NCI-H1417 (cell line): ENCODE results near the gene HDLBP.

Experiments used
- DNase-seq, 3 experiments: peaks; one replicate each; lab custom pipeline; 2025; lab: John Stamatoyannopoulos, UW

The HDLBP gene

GRCh38 chr2:241193271-241193670, 122.2 kb downstream of the HDLBP start:
- DNase-seq: no peak

GRCh38 chr2:241191081-241191480, 124.4 kb downstream of the HDLBP start:
- DNase-seq: no peak

GRCh38 chr2:241190291-241190981, 125.0 kb downstream of the HDLBP start:
- DNase-seq: no peak

DNA sequence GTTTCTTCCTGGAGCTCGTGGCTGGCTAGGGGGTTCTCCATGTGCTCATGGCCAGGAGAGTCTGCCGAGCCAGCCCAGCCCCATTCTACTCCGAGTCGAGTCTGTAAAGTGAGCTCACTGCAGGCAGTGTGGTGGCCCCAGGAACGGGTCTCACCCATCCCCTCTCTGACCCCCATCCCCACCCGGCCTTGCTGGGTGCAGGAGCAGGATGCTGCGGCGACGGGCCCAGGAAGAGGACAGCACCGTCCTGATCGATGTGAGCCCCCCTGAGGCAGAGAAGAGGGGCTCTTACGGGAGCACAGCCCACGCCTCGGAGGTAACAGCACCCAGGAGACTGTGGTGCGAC, 125.6 kb downstream of the HDLBP start:
- DNase-seq: no peak

DNA sequence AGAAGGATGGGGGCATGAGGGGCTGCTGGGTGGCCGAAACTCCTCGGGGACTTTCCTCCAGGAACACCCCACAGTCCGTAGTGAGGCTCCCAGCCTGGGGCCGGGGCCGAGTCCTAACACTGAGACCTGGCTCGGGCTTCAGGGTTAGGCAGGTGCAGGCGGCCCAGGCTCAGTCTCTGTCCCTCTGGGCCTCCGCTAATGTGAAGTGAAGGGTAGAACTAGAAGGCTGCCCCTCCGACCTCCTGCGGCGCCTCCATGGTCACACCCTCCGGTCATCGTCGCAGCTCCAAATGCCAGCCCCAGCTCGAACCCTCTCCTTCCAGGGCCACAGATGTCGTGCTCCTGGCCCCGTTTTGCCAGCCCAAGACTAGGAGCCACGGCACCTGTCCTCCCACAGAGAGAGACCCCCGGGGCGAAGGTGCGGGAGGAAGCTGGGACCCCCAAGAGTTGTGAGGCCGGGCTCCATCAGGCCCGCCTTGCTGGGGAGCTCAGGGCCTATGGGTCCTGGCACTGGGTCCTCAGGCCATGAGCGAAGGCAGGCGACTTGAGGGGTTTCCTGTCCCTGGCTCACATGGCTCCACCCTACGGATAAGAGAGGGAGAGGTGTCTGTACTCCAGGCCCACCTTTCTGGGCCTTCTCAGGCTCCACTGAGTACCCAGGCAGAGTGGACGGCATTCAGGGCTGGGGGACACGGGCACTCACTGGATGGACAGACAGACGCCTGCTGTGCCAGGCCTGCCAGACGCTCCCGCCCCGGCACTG, 126.2 kb downstream of the HDLBP start:
- DNase-seq: no peak

GRCh38 chr2:241188361-241189092, 126.9 kb downstream of the HDLBP start, which contains the start of gene ANO7:
Gene ANO7 (plus strand): TSS chr2:241188677. CDS start chr2:241190064, 1,387 bp downstream.
- peak in 1 of 3 experiments; percentile 17 for DNase-seq

DNA sequence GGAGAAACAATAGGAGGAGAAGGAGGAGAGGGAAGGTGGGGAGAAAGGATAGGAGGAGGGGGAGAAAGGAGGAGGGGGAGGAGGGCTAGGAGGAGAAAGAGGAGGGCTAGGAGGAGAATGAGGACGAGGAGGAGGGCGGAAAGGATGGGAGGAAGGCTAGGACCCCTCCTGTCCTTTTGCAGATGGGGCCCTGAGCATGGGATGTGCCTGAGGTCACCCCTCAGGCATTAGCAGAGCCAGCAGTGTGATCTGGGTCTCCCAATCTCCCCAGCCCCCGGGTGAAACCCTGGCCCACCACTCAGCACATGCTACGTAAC, 127.6 kb downstream of the HDLBP start:
- DNase-seq: no peak

GRCh38 chr2:241187101-241187917, 128.2 kb downstream of the HDLBP start:
- DNase-seq: no peak

DNA sequence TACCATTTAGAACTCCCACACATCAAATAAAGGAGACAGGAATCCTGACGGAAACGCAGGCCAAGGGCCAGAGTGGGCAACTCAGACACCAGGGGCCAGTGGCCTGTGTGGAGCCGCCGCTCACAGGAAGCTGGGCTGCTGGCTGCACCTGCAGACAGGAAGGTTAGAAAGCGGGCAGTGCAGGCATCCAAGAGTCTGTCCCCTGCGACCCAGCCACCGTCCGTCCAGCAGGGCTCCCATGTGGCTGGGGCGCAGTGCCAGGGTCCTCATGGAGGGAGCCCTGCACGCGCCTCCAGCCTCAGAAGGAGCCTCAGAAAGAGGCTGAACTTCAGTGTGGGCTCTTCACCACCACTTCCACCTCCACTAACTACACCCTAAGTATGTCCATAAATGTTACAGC, 129.5 kb downstream of the HDLBP start:
- DNase-seq: no peak

DNA sequence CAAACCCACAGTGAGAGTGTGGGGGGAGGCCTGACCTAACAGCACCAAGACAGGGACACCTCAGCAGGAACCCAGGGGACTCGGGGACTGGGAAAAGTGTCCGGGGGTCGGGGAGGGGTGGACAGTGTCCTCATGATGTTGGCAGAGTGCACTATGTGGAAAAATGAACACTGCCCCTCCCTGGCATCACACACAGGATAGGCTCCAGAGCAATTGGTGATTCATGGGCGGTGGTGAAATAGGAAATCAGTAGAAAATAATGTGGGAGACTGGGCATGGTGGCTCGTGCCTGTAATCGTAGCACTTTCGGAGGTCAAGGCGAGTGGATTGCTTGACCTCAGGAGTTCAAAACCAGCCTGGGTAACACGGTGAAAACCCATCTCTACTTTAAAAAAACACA, 130.6 kb downstream of the HDLBP start:
- no peak for DNase-seq

GRCh38 chr2:241183221-241183620, 132.3 kb downstream of the HDLBP start:
- DNase-seq: no peak

DNA sequence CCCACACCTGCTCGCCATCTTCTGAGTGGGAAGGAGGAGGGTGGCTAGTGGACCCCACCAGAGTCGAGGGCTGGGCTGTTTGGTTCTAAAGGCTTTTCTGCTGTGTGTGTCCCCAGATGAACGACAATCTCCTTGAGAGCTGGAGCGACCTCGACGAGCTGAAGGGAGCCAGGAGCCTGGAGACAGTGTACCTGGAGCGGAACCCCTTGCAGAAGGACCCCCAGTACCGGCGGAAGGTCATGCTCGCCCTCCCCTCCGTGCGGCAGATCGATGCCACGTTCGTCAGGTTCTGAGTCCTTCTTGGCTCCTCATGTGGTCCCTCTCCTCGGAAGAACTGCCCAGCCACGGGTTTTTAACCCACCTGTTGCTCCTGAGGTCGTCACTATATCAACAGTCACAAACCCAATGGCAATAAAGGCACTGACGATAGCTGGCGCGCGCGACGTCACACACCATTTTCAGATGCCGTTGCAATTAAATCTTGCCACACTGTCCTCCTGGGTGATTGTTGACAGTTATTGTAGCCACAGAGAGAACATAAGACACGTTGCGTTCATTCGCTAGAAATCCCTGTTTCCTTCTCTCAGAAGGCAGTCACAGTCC, 132.8 kb downstream of the HDLBP start:
- DNase-seq: no peak

GRCh38 chr2:241182126-241182525, 133.3 kb downstream of the HDLBP start:
- DNase-seq: no peak

DNA sequence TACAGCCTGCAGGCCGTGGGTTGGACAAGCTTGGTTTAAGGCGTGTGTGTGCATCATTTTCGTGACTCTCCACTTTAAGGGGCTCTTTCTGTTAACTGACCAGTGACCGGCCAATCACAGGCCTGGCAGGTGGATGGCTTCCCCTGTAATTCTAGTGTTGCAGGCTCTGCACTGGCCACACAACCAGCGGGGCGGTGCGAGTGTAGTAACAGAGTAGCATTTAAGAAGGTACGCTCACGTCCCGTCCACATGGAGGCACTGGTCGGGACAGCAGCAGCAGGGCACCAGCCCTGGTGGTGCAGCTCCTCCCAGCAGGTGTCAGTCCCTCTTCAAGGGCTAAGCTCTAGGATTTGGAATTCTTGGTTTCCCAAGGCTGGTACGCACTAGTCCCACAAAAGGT, 135.0 kb downstream of the HDLBP start:
- no peak for DNase-seq

DNA sequence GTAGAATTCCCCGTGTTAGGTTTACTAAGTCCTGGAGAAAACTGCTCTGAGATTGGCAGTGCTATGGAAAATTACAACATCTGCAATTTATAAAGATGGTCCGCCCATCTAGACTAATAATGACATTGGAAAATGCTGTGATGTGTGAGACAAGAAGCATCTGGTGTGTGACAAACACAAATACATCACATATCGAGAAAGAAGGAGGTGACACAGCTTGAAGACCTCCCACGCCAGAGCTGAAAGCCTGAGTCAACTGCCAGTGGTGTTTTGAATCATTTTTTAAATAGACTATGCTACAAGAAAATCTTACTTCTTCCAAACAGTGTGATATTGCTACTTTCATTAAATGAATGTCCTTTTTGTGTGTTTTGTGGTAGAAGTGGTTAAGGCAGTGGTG, 135.6 kb downstream of the HDLBP start:
- no peak for DNase-seq

DNA sequence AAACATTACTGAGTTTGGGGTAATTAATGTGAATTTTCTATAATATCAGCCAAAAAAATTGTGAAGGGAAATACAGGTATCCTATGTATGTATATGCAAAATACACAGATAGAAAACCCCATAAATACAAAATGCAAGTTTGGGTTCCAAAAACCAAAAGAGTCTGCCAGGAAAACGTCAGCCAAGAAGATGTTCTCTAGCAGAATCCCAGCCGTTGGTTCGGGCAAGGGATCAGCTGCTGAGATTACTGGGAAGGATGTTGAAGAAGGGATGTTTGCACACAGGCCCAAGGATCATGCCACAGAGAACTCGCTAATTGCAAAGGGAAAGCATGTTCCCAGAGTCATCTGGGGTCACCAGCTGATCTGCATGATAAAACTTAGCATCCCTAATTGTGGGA, 136.5 kb downstream of the HDLBP start:
- no peak for DNase-seq

- DNase-seq: no peak
Observed at GRCh38 chr2:241177526-241178334, 137.7 kb downstream of the HDLBP start.
